OCI-LY1 (cell line): ENCODE data around the gene BUB1.

Experiments
- EZH2 ChIP-seq: fragments of 200-600 bp; sonication (generic), shearing (Covaris generic); IDR thresholded peaks from 2 replicates; pipeline ENCODE4 v1.8.0; 2017; ENCODE audit warnings: borderline replicate concordance, mixed run types, mild to moderate bottlenecking, antibody characterized with exemption, low read length, moderate library complexity, mixed read lengths
- TF ChIP-seq, protein P1 (sequence below): fragments of 200-600 bp; sonication (generic), shearing (Covaris generic); IDR thresholded peaks from 2 replicates; pipeline ENCODE4 v1.5.1; 2017; ENCODE audit warnings: mild to moderate bottlenecking, antibody characterized with exemption, low read length, moderate library complexity, mixed read lengths

GRCh38 chr2:110664135-110664534, 13.7 kb downstream of the BUB1 start:
- TF ChIP-seq, protein P1, sequence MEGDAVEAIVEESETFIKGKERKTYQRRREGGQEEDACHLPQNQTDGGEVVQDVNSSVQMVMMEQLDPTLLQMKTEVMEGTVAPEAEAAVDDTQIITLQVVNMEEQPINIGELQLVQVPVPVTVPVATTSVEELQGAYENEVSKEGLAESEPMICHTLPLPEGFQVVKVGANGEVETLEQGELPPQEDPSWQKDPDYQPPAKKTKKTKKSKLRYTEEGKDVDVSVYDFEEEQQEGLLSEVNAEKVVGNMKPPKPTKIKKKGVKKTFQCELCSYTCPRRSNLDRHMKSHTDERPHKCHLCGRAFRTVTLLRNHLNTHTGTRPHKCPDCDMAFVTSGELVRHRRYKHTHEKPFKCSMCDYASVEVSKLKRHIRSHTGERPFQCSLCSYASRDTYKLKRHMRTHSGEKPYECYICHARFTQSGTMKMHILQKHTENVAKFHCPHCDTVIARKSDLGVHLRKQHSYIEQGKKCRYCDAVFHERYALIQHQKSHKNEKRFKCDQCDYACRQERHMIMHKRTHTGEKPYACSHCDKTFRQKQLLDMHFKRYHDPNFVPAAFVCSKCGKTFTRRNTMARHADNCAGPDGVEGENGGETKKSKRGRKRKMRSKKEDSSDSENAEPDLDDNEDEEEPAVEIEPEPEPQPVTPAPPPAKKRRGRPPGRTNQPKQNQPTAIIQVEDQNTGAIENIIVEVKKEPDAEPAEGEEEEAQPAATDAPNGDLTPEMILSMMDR, result no peak
- TF ChIP-seq EZH2, result no peak
